ENCODE measurements around the gene CDH16.
"Not testable (repeated sequence)": the region's sequence is repeated elsewhere in the genome, so short reads cannot be mapped to it uniquely, and the experiment has no call there.

Gene CDH16

GRCh38 chr16:66871840-66872239 lies 46.8 kb downstream of the CDH16 start:
- H3K79me2 ChIP-seq (ENCODE audit: control insufficient read depth, insufficient read depth, low read length, poor library complexity): no peaks in the 10 kb centered on the region
- no peak overlapping the region for H3K4ac ChIP-seq (ENCODE audit: low read depth, low read length)
- H3K27me3 ChIP-seq (ENCODE audit: insufficient read depth, low read length): no peaks in the 10 kb centered on the region
- DNase-seq: no peak
- H3K4me1 ChIP-seq (ENCODE audit: control insufficient read depth in 1 of 2, insufficient read depth in 2 of 2, low read length in 2 of 2): peaks cover 2 to 8% of the 10 kb centered on the region in 2 experiments
- WGBS (ENCODE audit: extremely low coverage, insufficient coverage, insufficient read length): no CpG with 5 or more reads among the region's 3 CpGs
- H2BK12ac ChIP-seq (ENCODE audit: low read length): no peak overlapping the region
- H3K14ac ChIP-seq (ENCODE audit: low read length): no peak overlapping the region
- no peak overlapping the region for H3K4me2 ChIP-seq (ENCODE audit: low read length)
- H3K9me3 ChIP-seq (ENCODE audit: insufficient read depth, low read depth, low read length): no peaks in the 10 kb centered on the region
- no peaks in the 10 kb centered on the region for H3K79me1 ChIP-seq (ENCODE audit: low read length)
- H4K8ac ChIP-seq (ENCODE audit: low read depth, low read length): no peak overlapping the region
- H2AFZ ChIP-seq (ENCODE audit: insufficient read depth, low read length, poor library complexity): no peak overlapping the region
- H3K36me3 ChIP-seq (ENCODE audit: control insufficient read depth in 1 of 2, insufficient read depth in 2 of 2, low read length in 2 of 2): no peaks in the 10 kb centered on the region
- no peak overlapping the region for H2AK5ac ChIP-seq (ENCODE audit: low read length)
- no peak overlapping the region for H3K27ac ChIP-seq (ENCODE audit: low read depth, low read length)
- H3K4me3 ChIP-seq (ENCODE audit: low read depth, low read length): no peak overlapping the region
- no peak overlapping the region for H3K23ac ChIP-seq (ENCODE audit: low read length)
- no peak overlapping the region for H3K9ac ChIP-seq (ENCODE audit: low read length)
- no peak overlapping the region for H4K91ac ChIP-seq (ENCODE audit: low read depth, low read length)
- no peak overlapping the region for H2BK5ac ChIP-seq (ENCODE audit: low read depth, low read length, poor library complexity)
- H3K18ac ChIP-seq (ENCODE audit: low read length): no peak overlapping the region
- no peak overlapping the region for H2BK120ac ChIP-seq (ENCODE audit: insufficient read depth, low read length, poor library complexity)
- no peak overlapping the region for H4K12ac ChIP-seq (ENCODE audit: low read depth, low read length)

- H3K4me1 ChIP-seq (ENCODE audit: control insufficient read depth in 1 of 2, insufficient read depth in 2 of 2, low read length in 2 of 2); H2AFZ ChIP-seq (ENCODE audit: insufficient read depth, low read length, poor library complexity); H3K14ac ChIP-seq (ENCODE audit: low read length); H4K8ac ChIP-seq (ENCODE audit: low read depth, low read length); H3K27ac ChIP-seq (ENCODE audit: low read depth, low read length); H3K27me3 ChIP-seq (ENCODE audit: insufficient read depth, low read length); H3K79me2 ChIP-seq (ENCODE audit: control insufficient read depth, insufficient read depth, low read length, poor library complexity); H3K18ac ChIP-seq (ENCODE audit: low read length); H3K79me1 ChIP-seq (ENCODE audit: low read length); DNase-seq; H4K91ac ChIP-seq (ENCODE audit: low read depth, low read length); H3K4ac ChIP-seq (ENCODE audit: low read depth, low read length); H3K9ac ChIP-seq (ENCODE audit: low read length); H3K9me3 ChIP-seq (ENCODE audit: insufficient read depth, low read depth, low read length); H2BK120ac ChIP-seq (ENCODE audit: insufficient read depth, low read length, poor library complexity); H2BK5ac ChIP-seq (ENCODE audit: low read depth, low read length, poor library complexity); H3K23ac ChIP-seq (ENCODE audit: low read length); H3K36me3 ChIP-seq (ENCODE audit: control insufficient read depth in 1 of 2, insufficient read depth in 2 of 2, low read length in 2 of 2); H4K12ac ChIP-seq (ENCODE audit: low read depth, low read length); H2BK12ac ChIP-seq (ENCODE audit: low read length); H3K4me2 ChIP-seq (ENCODE audit: low read length); H2AK5ac ChIP-seq (ENCODE audit: low read length); H3K4me3 ChIP-seq (ENCODE audit: low read depth, low read length): not testable (repeated sequence)
- no CpG with 5 or more reads among the region's 2 CpGs for WGBS (ENCODE audit: extremely low coverage, insufficient coverage, insufficient read length)
Measured at GRCh38 chr16:66871363-66871762, 47.3 kb downstream of the CDH16 start.

GRCh38 chr16:66869424-66869823 lies 49.3 kb downstream of the CDH16 start:
- H2AK5ac ChIP-seq (ENCODE audit: low read length): no peak overlapping the region
- no peaks in the 10 kb centered on the region for H3K27me3 ChIP-seq (ENCODE audit: insufficient read depth, low read length)
- no peak overlapping the region for H3K4me3 ChIP-seq (ENCODE audit: low read depth, low read length)
- H4K91ac ChIP-seq (ENCODE audit: low read depth, low read length): no peak overlapping the region
- no peak for DNase-seq
- no peaks in the 10 kb centered on the region for H3K36me3 ChIP-seq (ENCODE audit: control insufficient read depth in 1 of 2, insufficient read depth in 2 of 2, low read length in 2 of 2)
- no peak overlapping the region for H3K23ac ChIP-seq (ENCODE audit: low read length)
- no peak overlapping the region for H3K9ac ChIP-seq (ENCODE audit: low read length)
- no peak overlapping the region for H3K4me2 ChIP-seq (ENCODE audit: low read length)
- no peak overlapping the region for H2BK12ac ChIP-seq (ENCODE audit: low read length)
- no peaks in the 10 kb centered on the region for H3K79me1 ChIP-seq (ENCODE audit: low read length)
- H3K4me1 ChIP-seq (ENCODE audit: control insufficient read depth in 1 of 2, insufficient read depth in 2 of 2, low read length in 2 of 2): peaks cover 2 to 8% of the 10 kb centered on the region in 2 experiments
- H3K79me2 ChIP-seq (ENCODE audit: control insufficient read depth, insufficient read depth, low read length, poor library complexity): no peaks in the 10 kb centered on the region
- H3K4ac ChIP-seq (ENCODE audit: low read depth, low read length): no peak overlapping the region
- H2BK5ac ChIP-seq (ENCODE audit: low read depth, low read length, poor library complexity): no peak overlapping the region
- no peaks in the 10 kb centered on the region for H3K9me3 ChIP-seq (ENCODE audit: insufficient read depth, low read depth, low read length)
- H3K27ac ChIP-seq (ENCODE audit: low read depth, low read length): no peak overlapping the region
- H3K18ac ChIP-seq (ENCODE audit: low read length): no peak overlapping the region
- no peak overlapping the region for H2BK120ac ChIP-seq (ENCODE audit: insufficient read depth, low read length, poor library complexity)
- H4K8ac ChIP-seq (ENCODE audit: low read depth, low read length): no peak overlapping the region
- WGBS (ENCODE audit: extremely low coverage, insufficient coverage, insufficient read length): no CpG with 5 or more reads among the region's 1 CpG
- H3K14ac ChIP-seq (ENCODE audit: low read length): no peak overlapping the region
- no peak overlapping the region for H2AFZ ChIP-seq (ENCODE audit: insufficient read depth, low read length, poor library complexity)
- no peak overlapping the region for H4K12ac ChIP-seq (ENCODE audit: low read depth, low read length)

GRCh38 chr16:66863707-66864106 lies 55.0 kb downstream of the CDH16 start:
- Histone ChIP-seq H3K27ac (ENCODE audit: low read depth, low read length) (no peak overlapping the region), H2BK12ac (ENCODE audit: low read length) (no peak overlapping the region), H4K8ac (ENCODE audit: low read depth, low read length) (no peak overlapping the region)

More at GRCh38 chr16:66863707-66864106, 55.0 kb downstream of the CDH16 start:
- Histone ChIP-seq H3K9me3 (ENCODE audit: insufficient read depth, low read depth, low read length) (no peaks in the 10 kb centered on the region), H3K4me3 (ENCODE audit: low read depth, low read length) (no peak overlapping the region), H3K4ac (ENCODE audit: low read depth, low read length) (no peak overlapping the region), H3K36me3 (ENCODE audit: control insufficient read depth in 1 of 2, insufficient read depth in 2 of 2, low read length in 2 of 2) (no peaks in the 10 kb centered on the region), H3K4me2 (ENCODE audit: low read length) (no peak overlapping the region), H3K18ac (ENCODE audit: low read length) (no peak overlapping the region), H3K79me2 (ENCODE audit: control insufficient read depth, insufficient read depth, low read length, poor library complexity) (no peaks in the 10 kb centered on the region), H3K14ac (ENCODE audit: low read length) (no peak overlapping the region), H3K23ac (ENCODE audit: low read length) (no peak overlapping the region), H3K9ac (ENCODE audit: low read length) (no peak overlapping the region), H2AK5ac (ENCODE audit: low read length) (no peak overlapping the region), H3K79me1 (ENCODE audit: low read length) (no peaks in the 10 kb centered on the region), H2AFZ (ENCODE audit: insufficient read depth, low read length, poor library complexity) (no peak overlapping the region), H2BK5ac (ENCODE audit: low read depth, low read length, poor library complexity) (no peak overlapping the region), H3K4me1 (ENCODE audit: control insufficient read depth in 1 of 2, insufficient read depth in 2 of 2, low read length in 2 of 2) (no peaks in the 10 kb centered on the region), H3K27me3 (ENCODE audit: insufficient read depth, low read length) (no peaks in the 10 kb centered on the region), H4K12ac (ENCODE audit: low read depth, low read length) (no peak overlapping the region), H4K91ac (ENCODE audit: low read depth, low read length) (no peak overlapping the region), H2BK120ac (ENCODE audit: insufficient read depth, low read length, poor library complexity) (no peak overlapping the region)
- no peak for DNase-seq

All from trophoblast cell (in vitro differentiated cells and primary cell).